22Rv1 (cell line): ENCODE measurements around the gene PTPN20.

Experiments used
- ZFX ChIP-seq: fragments of 450-650 bp; IDR thresholded peaks from 2 replicates; pipeline ENCODE4 v1.6.1; 2017; ENCODE audit warnings: antibody characterized with exemption, borderline replicate concordance
- TF ChIP-seq, protein P1 (sequence below): fragments of 450-650 bp; IDR thresholded peaks from 2 replicates; pipeline ENCODE4 v1.5.1; 2017; ENCODE audit warnings: mild to moderate bottlenecking

DNA sequence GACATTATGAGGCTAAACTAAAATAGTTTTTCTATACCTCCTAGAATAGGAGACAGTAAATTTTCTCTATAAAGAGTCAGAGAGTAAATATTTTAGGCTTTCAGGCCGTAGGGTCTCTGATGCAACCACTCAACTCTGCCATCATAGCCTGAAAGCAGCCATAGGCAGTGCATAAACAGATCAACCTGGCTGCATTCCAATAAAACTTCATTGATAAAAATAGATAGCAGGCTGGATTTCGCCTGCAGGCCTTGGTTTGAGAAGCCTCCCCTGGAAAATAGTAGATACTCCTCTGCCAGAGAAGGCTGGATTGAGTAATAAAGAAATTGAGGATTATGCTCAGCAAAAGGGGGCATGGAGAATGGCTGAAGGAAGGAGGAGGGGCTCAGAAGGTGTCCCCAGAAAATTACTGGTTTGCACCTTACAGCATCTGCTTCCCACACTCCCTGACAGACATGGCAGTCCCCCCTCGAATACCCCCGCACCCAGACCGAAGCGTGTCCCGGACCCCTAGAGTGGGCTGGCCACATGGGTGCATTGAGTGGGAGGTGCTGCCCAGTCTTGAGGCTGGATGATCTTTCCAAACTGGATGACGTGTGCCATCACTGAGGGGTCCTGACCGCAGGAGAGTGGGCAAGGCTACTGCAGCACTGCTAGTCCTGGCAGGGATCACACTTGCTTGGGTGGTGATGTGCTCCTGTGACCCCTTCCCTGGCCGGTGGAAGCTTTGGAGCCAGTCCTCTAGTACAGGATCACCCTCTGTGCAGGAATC is 126.6 kb downstream of the PTPN20 start:
- TF ChIP-seq, protein P1, sequence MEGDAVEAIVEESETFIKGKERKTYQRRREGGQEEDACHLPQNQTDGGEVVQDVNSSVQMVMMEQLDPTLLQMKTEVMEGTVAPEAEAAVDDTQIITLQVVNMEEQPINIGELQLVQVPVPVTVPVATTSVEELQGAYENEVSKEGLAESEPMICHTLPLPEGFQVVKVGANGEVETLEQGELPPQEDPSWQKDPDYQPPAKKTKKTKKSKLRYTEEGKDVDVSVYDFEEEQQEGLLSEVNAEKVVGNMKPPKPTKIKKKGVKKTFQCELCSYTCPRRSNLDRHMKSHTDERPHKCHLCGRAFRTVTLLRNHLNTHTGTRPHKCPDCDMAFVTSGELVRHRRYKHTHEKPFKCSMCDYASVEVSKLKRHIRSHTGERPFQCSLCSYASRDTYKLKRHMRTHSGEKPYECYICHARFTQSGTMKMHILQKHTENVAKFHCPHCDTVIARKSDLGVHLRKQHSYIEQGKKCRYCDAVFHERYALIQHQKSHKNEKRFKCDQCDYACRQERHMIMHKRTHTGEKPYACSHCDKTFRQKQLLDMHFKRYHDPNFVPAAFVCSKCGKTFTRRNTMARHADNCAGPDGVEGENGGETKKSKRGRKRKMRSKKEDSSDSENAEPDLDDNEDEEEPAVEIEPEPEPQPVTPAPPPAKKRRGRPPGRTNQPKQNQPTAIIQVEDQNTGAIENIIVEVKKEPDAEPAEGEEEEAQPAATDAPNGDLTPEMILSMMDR: no peak
- no peak for TF ChIP-seq ZFX
